Neutrophil (primary cell): Measurements from ENCODE around the gene TYROBP.

Experiments used
- H3K27ac ChIP-seq: fragments of 200-600 bp; sonication (generic); 2 replicates; pipeline ENCODE4 v1.5.1; 2016; ENCODE audit warnings: mild to moderate bottlenecking, moderate library complexity
- H3K27me3 ChIP-seq: fragments of 200-600 bp; sonication (generic); 2 replicates; pipeline ENCODE4 v1.6.0; 2016; ENCODE audit warnings: mild to moderate bottlenecking
- H3K36me3 ChIP-seq: fragments of 200-600 bp; sonication (generic); 2 replicates; pipeline ENCODE4 v1.5.1; 2017
- H3K4me1 ChIP-seq, 2 experiments: fragments of 200-600 bp in 1 of 2; sonication (generic) in 1 of 2; 1 replicate in 1 of 2; 2 replicates in 1 of 2; pipeline versions ENCODE4 v1.5.1 to v1.6.1; 2013 to 2016; ENCODE audit warnings: low read depth in 1 of 2, low read length in 1 of 2, mild to moderate bottlenecking in 1 of 2, moderate library complexity in 1 of 2; ENCODE audit not compliant: control insufficient read depth in 1 of 2, insufficient read depth in 1 of 2
- H3K4me3 ChIP-seq, 2 experiments: fragments of 200-600 bp in 1 of 2; sonication (generic) in 1 of 2; 1 replicate in 1 of 2; 2 replicates in 1 of 2; pipeline ENCODE4 v1.5.1; 2013 to 2016; ENCODE audit warnings: low read depth in 1 of 2, low read length in 1 of 2, mild to moderate bottlenecking in 1 of 2, moderate library complexity in 1 of 2
- H3K9me3 ChIP-seq: fragments of 200-600 bp; sonication (generic); 2 replicates; pipeline ENCODE4 v1.5.1; 2016
- TF ChIP-seq, protein P1 (sequence below): fragments of 200-600 bp; sonication (generic); IDR thresholded peaks from 2 replicates; pipeline ENCODE4 v1.5.1; 2016; ENCODE audit warnings: antibody characterized with exemption

TYROBP gene

DNA sequence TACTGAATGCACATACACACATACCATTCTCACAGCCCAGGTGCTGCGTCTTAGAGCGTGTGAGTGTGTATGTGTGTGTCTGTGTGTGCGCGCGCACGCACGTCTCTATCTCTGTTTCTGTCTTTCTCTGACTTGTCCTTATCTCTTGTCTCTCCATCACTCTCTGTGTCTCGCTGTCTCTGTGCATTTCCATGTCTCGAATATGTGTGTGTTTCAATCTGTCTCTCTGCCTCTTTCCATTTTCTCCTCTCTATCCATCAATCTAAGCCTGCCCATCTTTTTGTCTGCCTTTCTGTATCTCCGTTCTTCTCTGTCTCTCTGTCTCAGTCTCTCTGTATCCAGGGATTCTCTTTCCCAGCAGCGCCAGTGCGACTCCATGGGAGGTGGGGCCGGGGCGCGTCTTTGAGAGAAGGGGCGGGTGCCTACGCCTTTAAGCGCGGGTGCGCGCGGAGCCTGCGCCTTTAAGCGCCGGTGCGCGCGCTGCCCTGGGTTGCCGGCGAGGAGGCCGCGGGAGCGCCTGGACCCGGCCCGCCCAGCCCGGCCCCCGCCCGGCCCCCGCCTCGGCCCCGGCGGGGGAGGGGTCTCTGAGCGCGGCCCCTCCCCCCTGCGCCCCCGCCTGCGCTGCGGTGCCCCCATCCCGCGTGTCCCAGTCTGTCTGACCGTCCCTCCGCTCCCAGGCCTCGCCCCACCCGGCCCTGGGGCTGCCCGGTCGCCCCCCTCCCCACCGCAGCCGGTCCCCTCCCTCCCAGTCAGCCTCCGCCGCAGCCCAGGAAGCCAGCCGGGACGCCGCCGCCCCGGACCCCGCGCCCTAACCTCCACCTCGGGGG, 28.0 kb upstream of the TYROBP start, which contains the start of gene LRFN3:
Gene LRFN3, plus strand, starts transcription at position 464 of the 827 bp plus-strand sequence. CDS start 3,052 bp downstream, outside the sequence.
- Histone ChIP-seq H3K4me3 (no peak within 1 kb of the TSS), H3K27ac (no peak within 1 kb of the TSS), H3K4me1 (peaks cover 6% of the 10 kb centered on the region in 2 experiments), H3K9me3 (no peaks in the 10 kb centered on the region), H3K27me3 (peaks cover 78% of the 10 kb centered on the region), H3K36me3 (no peaks in the 10 kb centered on the region)
- TF ChIP-seq, protein P1, sequence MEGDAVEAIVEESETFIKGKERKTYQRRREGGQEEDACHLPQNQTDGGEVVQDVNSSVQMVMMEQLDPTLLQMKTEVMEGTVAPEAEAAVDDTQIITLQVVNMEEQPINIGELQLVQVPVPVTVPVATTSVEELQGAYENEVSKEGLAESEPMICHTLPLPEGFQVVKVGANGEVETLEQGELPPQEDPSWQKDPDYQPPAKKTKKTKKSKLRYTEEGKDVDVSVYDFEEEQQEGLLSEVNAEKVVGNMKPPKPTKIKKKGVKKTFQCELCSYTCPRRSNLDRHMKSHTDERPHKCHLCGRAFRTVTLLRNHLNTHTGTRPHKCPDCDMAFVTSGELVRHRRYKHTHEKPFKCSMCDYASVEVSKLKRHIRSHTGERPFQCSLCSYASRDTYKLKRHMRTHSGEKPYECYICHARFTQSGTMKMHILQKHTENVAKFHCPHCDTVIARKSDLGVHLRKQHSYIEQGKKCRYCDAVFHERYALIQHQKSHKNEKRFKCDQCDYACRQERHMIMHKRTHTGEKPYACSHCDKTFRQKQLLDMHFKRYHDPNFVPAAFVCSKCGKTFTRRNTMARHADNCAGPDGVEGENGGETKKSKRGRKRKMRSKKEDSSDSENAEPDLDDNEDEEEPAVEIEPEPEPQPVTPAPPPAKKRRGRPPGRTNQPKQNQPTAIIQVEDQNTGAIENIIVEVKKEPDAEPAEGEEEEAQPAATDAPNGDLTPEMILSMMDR, result no peak

DNA sequence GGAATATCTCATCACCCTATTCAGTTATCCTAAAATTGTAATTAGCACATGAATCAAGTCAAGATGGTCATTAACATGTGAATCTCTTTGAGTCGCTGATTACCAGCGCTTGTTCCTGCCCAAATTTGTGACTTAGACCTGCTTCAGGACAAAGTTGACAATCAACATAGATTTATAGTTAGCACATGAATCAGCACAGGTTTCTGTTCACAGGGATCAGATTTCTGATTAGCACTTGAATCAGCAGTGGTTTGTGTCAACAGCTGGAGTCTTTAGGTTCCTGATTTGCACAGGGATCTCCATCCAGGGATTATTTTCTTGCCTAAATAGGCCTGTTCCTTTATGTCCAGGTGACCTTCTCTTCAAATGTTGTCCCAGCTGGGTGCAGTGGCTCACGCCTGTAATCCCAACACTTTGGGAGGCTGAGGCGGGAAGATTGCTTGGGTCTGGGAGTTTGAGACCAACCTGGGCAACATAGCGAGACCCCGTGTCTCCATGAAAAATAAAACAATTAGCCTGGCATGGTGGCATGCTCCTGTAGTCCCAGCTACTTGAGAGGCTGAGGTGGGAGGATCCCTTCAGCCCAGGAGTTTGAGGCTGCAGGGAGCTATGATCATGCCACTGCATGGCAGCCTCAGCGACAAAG, 24.3 kb upstream of the TYROBP start:
- TF ChIP-seq, protein P1, result no peak
- no peak overlapping the region for H3K4me3 ChIP-seq
- no peak overlapping the region for H3K27ac ChIP-seq
- H3K36me3 ChIP-seq, result no peaks in the 10 kb centered on the region
- peaks cover 43% of the 10 kb centered on the region in 2 experiments for H3K4me1 ChIP-seq
- peaks cover 55% of the 10 kb centered on the region for H3K27me3 ChIP-seq
- no peaks in the 10 kb centered on the region for H3K9me3 ChIP-seq

DNA sequence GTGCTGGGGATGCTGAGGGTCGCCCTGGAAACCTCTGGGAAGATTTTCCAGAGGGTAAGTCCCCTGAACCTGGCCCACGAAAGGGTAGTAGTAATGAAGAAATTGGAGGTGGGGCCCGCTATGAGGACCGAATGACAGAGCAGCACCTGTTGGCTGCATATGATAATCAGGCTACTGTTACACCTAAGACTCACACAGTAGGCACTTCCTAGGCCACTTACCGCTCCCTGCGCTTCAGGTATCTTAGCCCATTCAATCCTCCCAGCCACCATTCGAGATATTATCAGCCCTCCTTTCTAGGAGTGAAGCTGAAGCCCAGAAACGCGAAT, 23.7 kb upstream of the TYROBP start:
- peak overlapping the region; percentile 88 for H3K27ac ChIP-seq
- H3K4me3 ChIP-seq, result no peak overlapping the region
- peaks cover 49% of the 10 kb centered on the region for H3K27me3 ChIP-seq
- H3K4me1 ChIP-seq, result peaks cover 48 to 49% of the 10 kb centered on the region in 2 experiments
- no peaks in the 10 kb centered on the region for H3K9me3 ChIP-seq
- TF ChIP-seq, protein P1, result no peak
- H3K36me3 ChIP-seq, result no peaks in the 10 kb centered on the region

DNA sequence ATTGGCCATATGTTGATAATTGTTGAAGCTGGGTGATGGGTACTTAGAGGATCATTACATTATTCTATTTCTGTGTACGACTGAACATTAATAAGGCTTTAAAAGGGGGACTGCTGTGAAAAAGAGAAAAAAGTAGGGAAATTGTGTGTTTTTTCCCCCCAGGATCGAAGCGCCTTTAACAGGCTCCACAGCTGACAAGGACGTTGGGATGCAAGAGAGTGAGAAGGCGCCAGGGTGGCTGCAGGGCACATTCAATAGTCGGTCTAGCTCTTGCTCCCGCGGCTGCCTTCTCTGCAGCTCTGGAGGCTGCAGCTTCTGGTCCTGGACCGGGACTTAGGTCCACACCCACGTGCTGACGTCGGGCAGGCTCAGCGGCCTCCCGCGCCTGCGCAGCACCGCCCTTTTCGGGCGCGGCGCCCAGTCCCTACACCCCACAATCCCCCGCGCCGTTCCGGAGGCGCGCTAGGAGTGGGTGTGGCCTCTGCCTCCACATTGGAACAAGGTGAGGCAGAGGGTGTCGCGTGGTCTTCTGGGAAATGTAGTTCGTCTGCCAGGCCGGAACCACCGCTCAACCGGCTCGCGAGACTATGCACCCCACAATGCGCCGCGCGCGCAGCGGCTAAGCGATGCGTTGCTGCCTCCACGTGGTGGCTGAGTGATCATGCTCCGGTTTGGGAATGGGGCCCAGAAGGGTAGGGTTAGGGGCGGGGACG, 23.2 kb upstream of the TYROBP start:
- Histone ChIP-seq H3K4me1 (peaks cover 54% of the 10 kb centered on the region in 2 experiments), H3K27me3 (peaks cover 44% of the 10 kb centered on the region)

DNA sequence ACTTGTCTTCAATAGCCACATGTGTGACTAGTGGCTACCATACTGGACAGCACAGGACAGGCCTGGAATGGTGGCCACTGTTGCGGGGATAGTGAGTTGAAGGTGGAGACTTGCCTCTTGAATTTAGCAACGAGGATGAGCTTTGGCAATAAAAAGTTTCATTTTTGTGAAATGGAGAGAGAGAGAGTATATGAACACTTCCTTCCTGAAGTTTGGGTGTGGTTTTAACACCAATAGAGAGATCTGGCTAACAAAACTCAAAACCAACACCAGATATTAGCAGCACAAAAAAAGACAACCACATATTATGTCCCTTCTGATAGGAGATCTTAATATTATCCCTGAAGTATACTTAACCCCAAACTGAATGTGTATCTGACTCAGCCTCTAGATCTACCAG, 21.8 kb upstream of the TYROBP start:
- peak overlapping the region; percentile 88 for H3K27ac ChIP-seq
- peaks cover 29% of the 10 kb centered on the region for H3K27me3 ChIP-seq
- no peaks in the 10 kb centered on the region for H3K9me3 ChIP-seq
- peak overlapping the region in 1 of 2 experiments; percentile 8 for H3K4me3 ChIP-seq
- H3K36me3 ChIP-seq, result no peaks in the 10 kb centered on the region
- TF ChIP-seq, protein P1, result no peak
- peaks cover 56 to 60% of the 10 kb centered on the region in 2 experiments for H3K4me1 ChIP-seq

More for the DNA sequence above, 23.2 kb upstream of the TYROBP start:
- Histone ChIP-seq H3K9me3 (no peaks in the 10 kb centered on the region), H3K4me3 (peak overlapping the region; percentile 47 to 64), H3K36me3 (no peaks in the 10 kb centered on the region), H3K27ac (peak overlapping the region; percentile 88)
- TF ChIP-seq, protein P1, result peak; percentile 99
